Ovary (tissue), 9 donors: ENCODE data around the gene SLX4IP. TPM values are rescaled to one million over a fixed set of nuclear protein-coding genes. Genes with fewer than 3 reads are reported as not detected.

ENCODE experiments used
- DNase-seq, 5 donors: peaks; one replicate each; pipeline ENCODE4 v3.0.0-alpha.2; 2019 to 2020
- H3K27ac ChIP-seq, 2 donors: fragments of 200-600 bp; one replicate each; pipeline versions ENCODE4 v1.5.1 to v1.8.0; 2019 to 2022
- H3K27me3 ChIP-seq: fragments of 200-600 bp; one replicate; pipeline ENCODE4 v1.8.0; 2022
- H3K36me3 ChIP-seq: fragments of 200-600 bp; sonication (generic); one replicate; pipeline ENCODE4 v1.5.1; 2019
- H3K4me1 ChIP-seq: one replicate; pipeline ENCODE4 v1.8.1; 2013; ENCODE audit warnings: mild to moderate bottlenecking, moderate library complexity; ENCODE audit not compliant: insufficient read depth
- H3K4me3 ChIP-seq: fragments of 200-600 bp; sonication (generic); one replicate; pipeline ENCODE4 v1.5.1; 2017
- H3K9me3 ChIP-seq, 2 donors: fragments of 200-600 bp in 1 of 2; sonication (generic) in 1 of 2; one replicate each; pipeline versions ENCODE4 v1.5.1 to v1.8.1; 2013 to 2019; ENCODE audit warnings: mild to moderate bottlenecking in 1 of 2, moderate library complexity in 1 of 2
- EP300 ChIP-seq: sonication (generic); formaldehyde crosslinking; IDR thresholded peaks from one replicate; pipeline ENCODE4 v1.6.1; 2017; ENCODE audit warnings: antibody characterized with exemption
- POLR2A ChIP-seq: fragments of 450-650 bp; IDR thresholded peaks from one replicate; pipeline ENCODE4 v1.6.1; 2017; ENCODE audit warnings: antibody characterized with exemption, mild to moderate bottlenecking, moderate library complexity
- WGBS, 3 donors: extraction: QIAGEN DNeasy Blood & Tissue Kit in 1 of 3; methylation state at CpG; one replicate each; pipeline versions ENCODE4 v1.1.5 to v1.1.7; 2013 to 2017; 5-methylcytosine and 5-hydroxymethylcytosine counted together
- intact Hi-C, 4 donors: fragments of 100-400 bp; cut with DNase I; formaldehyde crosslinking; loops; one replicate each; pipeline versions ENCODE4 v1.11.0 to v1.15.1; 2022 to 2023
- polyA plus RNA-seq, 2 donors: library from polyadenylated mRNA; stranded (reverse); fragments of 200-250 nt in 1 of 2; fragments of 350-450 nt in 1 of 2; fragmentation: Illumina TruSeq in 1 of 2; extraction: RNeasy Lipid Tissue Mini Kit (QIAGEN cat#74804) in 1 of 2; gene quantifications; one replicate each; pipeline ENCODE4 v1.2.3, GENCODE V29; 2013 to 2014
- total RNA-seq, 7 donors: library from RNA; depleted of rRNA in 2 of 7; stranded (reverse); fragments of >200 nt in 2 of 7; fragmentation: NEBNext Ultra II Directional in 3 of 7; extraction: Animal tissue kit (Norgen Biotek cat#: 25700) in 3 of 7; gene quantifications; one replicate each; pipeline versions ENCODE4 v1.1.0 to v1.2.4, GENCODE V29; 2016 to 2023
- TF ChIP-seq, protein P1 (sequence below), 3 donors: fragments of 450-650 bp in 2 of 3; fragments of 200-600 bp in 1 of 3; IDR thresholded peaks; one replicate each; pipeline versions ENCODE4 v1.5.1 to v1.8.0; 2016 to 2022; ENCODE audit warnings: antibody characterized with exemption in 3 of 3, mild to moderate bottlenecking in 1 of 3
- donor health status: DM: no; HTN: no; CAD: no; lungs with moderate emphysema.
- donor health status: DM: no; HTN: no; CAD: no.
- donor health status: Bipolar disorder and iron deficiency.
- donor health status: DM: yes; HTN: yes; CAD: no.
- donor health status: DM: no; HTN: no; CAD: no.
- donor health status: DM: yes; HTN: yes; CAD: no.

SLX4IP gene
- total and polyA plus RNA-seq, 9 donors, result 0.98 to 5.1 (median 2.8) TPM

DNA sequence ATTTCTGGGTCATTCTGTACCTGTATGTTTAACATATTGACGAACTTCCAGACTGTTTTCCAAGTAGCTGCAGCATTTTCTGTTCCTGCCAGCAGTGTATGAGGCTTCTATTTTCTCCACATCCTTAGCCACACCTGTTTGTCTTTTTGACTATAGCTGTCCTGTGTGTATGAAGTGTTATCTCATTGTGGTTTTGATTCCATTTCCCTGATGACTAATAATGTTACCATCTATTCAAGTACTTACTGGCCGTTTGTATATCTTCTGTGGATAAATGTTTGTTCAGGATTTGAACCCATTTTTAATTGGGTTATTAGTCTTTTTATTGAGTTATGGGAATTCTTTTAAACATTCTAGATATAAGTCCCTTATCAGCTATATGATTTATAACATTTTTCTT lies 143.5 kb downstream of the SLX4IP start:
- H3K4me3 ChIP-seq, result no peak overlapping the region
- H3K36me3 ChIP-seq, result no peaks in the 10 kb centered on the region
- WGBS, 3 donors, result 51 to 59% (median 56%) methylated on average over 2 of the region's 2 CpGs
- no peak overlapping the region for H3K27ac ChIP-seq
- TF ChIP-seq POLR2A (no peak), EP300 (no peak)
- TF ChIP-seq, protein P1, sequence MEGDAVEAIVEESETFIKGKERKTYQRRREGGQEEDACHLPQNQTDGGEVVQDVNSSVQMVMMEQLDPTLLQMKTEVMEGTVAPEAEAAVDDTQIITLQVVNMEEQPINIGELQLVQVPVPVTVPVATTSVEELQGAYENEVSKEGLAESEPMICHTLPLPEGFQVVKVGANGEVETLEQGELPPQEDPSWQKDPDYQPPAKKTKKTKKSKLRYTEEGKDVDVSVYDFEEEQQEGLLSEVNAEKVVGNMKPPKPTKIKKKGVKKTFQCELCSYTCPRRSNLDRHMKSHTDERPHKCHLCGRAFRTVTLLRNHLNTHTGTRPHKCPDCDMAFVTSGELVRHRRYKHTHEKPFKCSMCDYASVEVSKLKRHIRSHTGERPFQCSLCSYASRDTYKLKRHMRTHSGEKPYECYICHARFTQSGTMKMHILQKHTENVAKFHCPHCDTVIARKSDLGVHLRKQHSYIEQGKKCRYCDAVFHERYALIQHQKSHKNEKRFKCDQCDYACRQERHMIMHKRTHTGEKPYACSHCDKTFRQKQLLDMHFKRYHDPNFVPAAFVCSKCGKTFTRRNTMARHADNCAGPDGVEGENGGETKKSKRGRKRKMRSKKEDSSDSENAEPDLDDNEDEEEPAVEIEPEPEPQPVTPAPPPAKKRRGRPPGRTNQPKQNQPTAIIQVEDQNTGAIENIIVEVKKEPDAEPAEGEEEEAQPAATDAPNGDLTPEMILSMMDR (IDR thresholded peaks at IDR 0.05), result no peak
- DNase-seq, result no peak
- no peaks in the 10 kb centered on the region for H3K4me1 ChIP-seq
- intact Hi-C loops, result no loop called here
- H3K27me3 ChIP-seq, result no peaks in the 10 kb centered on the region
- no peaks in the 10 kb centered on the region for H3K9me3 ChIP-seq

DNA sequence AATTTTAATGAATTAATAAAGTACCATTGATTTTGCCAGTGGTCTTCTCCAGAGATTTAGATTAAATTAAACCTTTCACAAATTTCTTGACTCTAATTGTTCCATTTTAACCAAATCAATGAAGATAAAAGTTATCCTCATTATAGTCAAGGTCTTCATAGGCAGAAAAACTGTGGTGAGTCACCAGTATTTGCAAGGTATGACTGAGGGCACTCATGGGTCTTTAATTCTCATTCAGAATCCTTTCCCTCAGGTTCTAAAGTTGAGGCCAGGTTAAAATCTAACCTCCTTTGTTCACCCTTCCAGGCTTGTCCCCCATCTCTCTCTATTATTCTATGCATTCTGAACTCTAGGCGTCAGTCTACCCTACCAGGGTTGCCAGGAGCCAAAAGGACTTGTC lies 144.8 kb downstream of the SLX4IP start:
- DNase-seq, result no peak
- 96 to 97% (median 97%) methylated on average over 1 of the region's 1 CpG for WGBS, 3 donors
- Histone ChIP-seq H3K4me1 (no peaks in the 10 kb centered on the region), H3K27me3 (no peaks in the 10 kb centered on the region), H3K4me3 (no peak overlapping the region), H3K9me3 (no peaks in the 10 kb centered on the region), H3K36me3 (no peaks in the 10 kb centered on the region), H3K27ac (no peak overlapping the region)
- intact Hi-C loops, result no loop called here
- no peak for TF ChIP-seq EP300
- TF ChIP-seq, protein P1 (IDR thresholded peaks at IDR 0.05), result no peak
- TF ChIP-seq POLR2A, result no peak

DNA sequence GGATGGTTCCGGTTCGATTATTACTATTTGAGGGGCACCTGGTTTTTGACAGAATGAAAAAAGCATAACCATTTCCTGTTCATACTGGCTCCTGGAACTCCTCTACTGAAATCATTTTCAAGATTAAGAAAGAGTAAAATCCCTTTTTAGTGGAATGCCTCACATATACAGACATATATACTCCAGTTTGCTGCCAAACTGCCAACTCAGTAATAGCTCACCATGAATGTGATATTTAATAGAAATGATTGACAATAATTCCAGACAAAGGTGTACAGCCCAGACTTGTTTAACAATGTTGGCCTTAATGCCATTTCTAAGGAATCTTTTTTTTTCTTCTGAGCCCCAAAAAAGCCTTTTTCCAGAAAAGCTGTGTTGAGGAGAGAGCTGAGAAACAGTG lies 145.6 kb downstream of the SLX4IP start:
- Histone ChIP-seq H3K36me3 (no peaks in the 10 kb centered on the region), H3K4me3 (no peak overlapping the region), H3K9me3 (no peaks in the 10 kb centered on the region), H3K27ac (no peak overlapping the region), H3K27me3 (no peaks in the 10 kb centered on the region), H3K4me1 (no peaks in the 10 kb centered on the region)
- TF ChIP-seq POLR2A (no peak), EP300 (no peak)
- TF ChIP-seq, protein P1 (IDR thresholded peaks at IDR 0.05), result no peak
- intact Hi-C loops, result no loop called here
- DNase-seq, result no peak
- WGBS, 3 donors, result 95 to 100% (median 99%) methylated on average over 2 of the region's 2 CpGs

DNA sequence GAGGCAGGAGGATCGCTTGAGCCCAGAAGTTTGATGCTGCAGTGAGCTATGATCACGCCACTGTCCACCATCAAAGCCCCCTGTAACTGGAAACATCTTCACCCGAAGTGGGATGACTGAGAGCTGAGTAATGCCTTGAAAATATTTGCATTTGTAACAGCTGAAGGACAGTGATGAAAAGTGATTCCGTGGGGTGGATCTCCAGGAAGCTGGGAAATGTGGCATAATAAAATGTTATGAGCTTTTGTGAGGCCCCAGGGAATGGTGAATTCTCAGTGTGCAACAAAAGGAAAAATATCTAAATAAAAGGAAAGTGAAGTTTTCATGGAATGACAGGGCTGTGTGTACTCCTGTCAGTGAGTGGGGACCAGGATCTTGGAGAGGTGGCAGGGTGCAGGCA lies 146.7 kb downstream of the SLX4IP start:
- Histone ChIP-seq H3K4me3 (no peak overlapping the region), H3K27me3 (no peaks in the 10 kb centered on the region), H3K4me1 (no peaks in the 10 kb centered on the region), H3K9me3 (no peaks in the 10 kb centered on the region), H3K36me3 (no peaks in the 10 kb centered on the region), H3K27ac (no peak overlapping the region)
- 57 to 59% (median 59%) methylated on average over 4 of the region's 4 CpGs for WGBS, 3 donors
- no peak for DNase-seq
- TF ChIP-seq POLR2A (no peak), EP300 (no peak)
- TF ChIP-seq, protein P1 (IDR thresholded peaks at IDR 0.05), result no peak
- intact Hi-C loops, result no loop called here

DNA sequence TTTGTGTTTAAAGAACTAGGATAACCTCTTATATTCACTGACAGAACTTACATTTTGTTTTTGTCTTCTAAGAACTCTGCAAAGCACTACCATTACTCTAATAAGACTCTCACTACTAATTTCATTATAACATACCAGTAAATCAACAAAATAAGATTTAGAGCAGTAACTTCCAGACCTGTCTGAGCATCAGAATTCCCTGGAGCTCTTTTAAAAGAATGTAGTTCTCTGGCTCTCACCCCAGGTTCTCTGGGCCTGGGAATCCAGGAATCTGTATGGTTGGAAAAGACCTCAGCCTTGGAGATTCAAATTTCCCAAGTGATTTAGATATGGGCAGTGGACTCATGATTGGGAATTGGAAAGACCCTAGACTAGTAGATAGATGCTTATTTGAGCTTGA lies 149.3 kb downstream of the SLX4IP start:
- intact Hi-C loops, result no loop called here
- Histone ChIP-seq H3K36me3 (no peaks in the 10 kb centered on the region), H3K4me1 (no peaks in the 10 kb centered on the region), H3K9me3 (no peaks in the 10 kb centered on the region), H3K4me3 (no peak overlapping the region), H3K27me3 (no peaks in the 10 kb centered on the region), H3K27ac (no peak overlapping the region)
- TF ChIP-seq, protein P1 (IDR thresholded peaks at IDR 0.05), result no peak
- TF ChIP-seq POLR2A (no peak), EP300 (no peak)
- no peak for DNase-seq
